Kidney epithelial cell (primary cell): ENCODE results near the gene PMCH. TPM values are rescaled to one million over a fixed set of nuclear protein-coding genes. Genes with fewer than 3 reads are reported as not detected.
"Not testable (repeated sequence)": the region's sequence is repeated elsewhere in the genome, so short reads cannot be mapped to it uniquely, and the experiment has no call there.

Experiments
- DNase-seq: peaks from one replicate; pipeline ENCODE4 v3.0.0-alpha.2; 2010; ENCODE audit warnings: low read depth
- H3K27me3 ChIP-seq: 2 replicates; pipeline ENCODE4 v1.6.0; 2011; ENCODE audit warnings: low read length; ENCODE audit not compliant: control insufficient read depth, insufficient read depth
- H3K36me3 ChIP-seq: 2 replicates; pipeline ENCODE4 v1.5.1; 2011; ENCODE audit warnings: low read length; ENCODE audit not compliant: control insufficient read depth, insufficient read depth
- H3K4me3 ChIP-seq: 2 replicates; pipeline ENCODE4 v1.5.1; 2011; ENCODE audit warnings: low read depth, mild to moderate bottlenecking, control low read depth, low read length
- total RNA-seq: library from RNA; depleted of rRNA; stranded (reverse); fragments of >200 nt; gene quantifications from 2 replicates; pipeline ENCODE4 v1.2.3, GENCODE V29; 2015
- TF ChIP-seq, protein P1 (sequence below): IDR thresholded peaks from 2 replicates; pipeline ENCODE4 v1.5.1; 2011; ENCODE audit warnings: mild to moderate bottlenecking, moderate library complexity, low read length, control low read depth, inconsistent platforms; ENCODE audit not compliant: insufficient read depth, poor library complexity, severe bottlenecking

The PMCH gene, protein sequence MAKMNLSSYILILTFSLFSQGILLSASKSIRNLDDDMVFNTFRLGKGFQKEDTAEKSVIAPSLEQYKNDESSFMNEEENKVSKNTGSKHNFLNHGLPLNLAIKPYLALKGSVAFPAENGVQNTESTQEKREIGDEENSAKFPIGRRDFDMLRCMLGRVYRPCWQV
- not detected in 2 replicates for total RNA-seq

DNA sequence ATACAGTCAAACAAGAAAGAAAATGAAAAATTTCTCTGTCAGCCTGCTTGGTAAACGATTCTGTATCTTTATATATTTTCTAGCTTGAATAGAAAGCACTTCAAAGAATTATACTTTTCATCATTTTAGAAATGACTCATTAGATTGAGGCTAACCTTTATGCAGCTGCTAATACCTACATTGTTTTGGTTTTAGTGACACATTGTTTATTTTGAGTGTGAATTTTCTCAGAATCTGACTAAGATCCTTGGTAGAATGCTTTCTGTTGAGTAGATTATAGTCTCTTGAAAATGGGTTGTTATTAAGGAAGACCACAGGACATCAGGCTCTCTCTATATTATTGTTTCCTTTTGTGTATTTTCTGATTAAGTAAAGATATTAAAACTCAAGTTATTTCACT is at the start of gene PMCH:
Gene PMCH (minus strand): TSS at position 45 of the 400 bp plus-strand sequence. CDS start 63 bp downstream, outside the sequence.
- no peak within 1 kb of the TSS for H3K4me3 ChIP-seq
- H3K36me3 ChIP-seq = no peaks in the 10 kb centered on the region
- TF ChIP-seq, protein P1, sequence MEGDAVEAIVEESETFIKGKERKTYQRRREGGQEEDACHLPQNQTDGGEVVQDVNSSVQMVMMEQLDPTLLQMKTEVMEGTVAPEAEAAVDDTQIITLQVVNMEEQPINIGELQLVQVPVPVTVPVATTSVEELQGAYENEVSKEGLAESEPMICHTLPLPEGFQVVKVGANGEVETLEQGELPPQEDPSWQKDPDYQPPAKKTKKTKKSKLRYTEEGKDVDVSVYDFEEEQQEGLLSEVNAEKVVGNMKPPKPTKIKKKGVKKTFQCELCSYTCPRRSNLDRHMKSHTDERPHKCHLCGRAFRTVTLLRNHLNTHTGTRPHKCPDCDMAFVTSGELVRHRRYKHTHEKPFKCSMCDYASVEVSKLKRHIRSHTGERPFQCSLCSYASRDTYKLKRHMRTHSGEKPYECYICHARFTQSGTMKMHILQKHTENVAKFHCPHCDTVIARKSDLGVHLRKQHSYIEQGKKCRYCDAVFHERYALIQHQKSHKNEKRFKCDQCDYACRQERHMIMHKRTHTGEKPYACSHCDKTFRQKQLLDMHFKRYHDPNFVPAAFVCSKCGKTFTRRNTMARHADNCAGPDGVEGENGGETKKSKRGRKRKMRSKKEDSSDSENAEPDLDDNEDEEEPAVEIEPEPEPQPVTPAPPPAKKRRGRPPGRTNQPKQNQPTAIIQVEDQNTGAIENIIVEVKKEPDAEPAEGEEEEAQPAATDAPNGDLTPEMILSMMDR = no peak
- no peaks in the 10 kb centered on the region for H3K27me3 ChIP-seq
- peak; percentile 37 for DNase-seq

DNA sequence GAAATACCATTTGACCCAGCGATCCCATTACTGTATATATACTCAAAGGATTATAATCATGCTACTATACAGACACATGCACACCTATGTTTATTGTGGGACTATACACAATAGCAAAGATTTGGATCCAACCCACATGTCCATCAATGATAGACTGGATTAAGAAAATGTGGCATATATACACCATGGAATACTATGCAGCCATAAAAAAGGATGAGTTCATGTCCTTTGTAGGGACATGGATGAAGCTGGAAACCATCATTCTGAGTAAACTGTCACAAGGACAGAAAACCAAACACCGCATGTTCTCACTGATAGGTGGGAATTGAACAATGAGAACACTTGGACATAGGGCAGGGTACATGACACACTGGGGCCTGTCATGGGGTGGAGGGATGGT is 43.2 kb upstream of the PMCH start:
- H3K27me3 ChIP-seq, H3K4me3 ChIP-seq, DNase-seq, H3K36me3 ChIP-seq: not testable (repeated sequence)

DNA sequence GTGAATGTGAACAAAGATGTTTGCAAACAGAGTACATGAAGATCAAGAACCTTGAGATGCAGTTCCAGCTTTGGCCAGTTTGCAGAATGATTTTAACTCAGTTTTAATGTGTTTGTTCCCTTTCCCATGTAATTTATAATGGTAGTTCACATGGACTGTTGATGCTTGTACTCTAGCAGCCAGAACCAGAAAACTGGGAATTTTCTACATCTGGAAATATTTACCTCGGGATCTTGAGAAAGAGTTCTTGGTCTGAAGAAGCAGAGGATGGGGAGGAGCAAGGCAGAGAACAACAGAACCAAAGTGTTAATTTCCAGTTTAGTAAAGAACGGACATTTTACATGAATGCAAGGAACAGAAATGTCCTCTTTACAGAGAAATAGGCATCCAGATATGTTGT is 37.0 kb upstream of the PMCH start:
- DNase-seq = no peak
- H3K4me3 ChIP-seq = no peak overlapping the region
- no peaks in the 10 kb centered on the region for H3K27me3 ChIP-seq
- H3K36me3 ChIP-seq = no peaks in the 10 kb centered on the region
- TF ChIP-seq, protein P1 = no peak

DNA sequence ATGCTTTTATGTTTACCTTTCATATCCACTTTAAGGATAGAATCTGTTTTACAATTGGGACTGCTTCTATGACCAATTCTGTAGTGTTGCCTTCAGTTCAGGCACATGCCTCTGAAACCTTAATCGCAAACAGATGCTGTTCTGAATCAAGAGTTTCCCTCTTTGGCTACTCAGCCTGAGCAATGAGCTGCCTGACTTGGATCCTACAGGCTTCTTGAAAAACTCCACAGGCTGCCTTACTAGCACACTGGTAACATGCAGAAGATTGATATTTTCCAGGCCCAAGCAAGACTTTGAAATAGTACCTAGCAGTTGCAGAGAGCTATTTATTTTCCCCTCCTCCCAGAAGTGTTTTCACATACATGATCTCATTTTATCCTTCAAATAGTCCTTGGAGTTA is 34.8 kb upstream of the PMCH start:
- no peak for DNase-seq
- TF ChIP-seq, protein P1 = no peak
- H3K36me3 ChIP-seq = no peaks in the 10 kb centered on the region
- H3K4me3 ChIP-seq = no peak overlapping the region
- H3K27me3 ChIP-seq = no peaks in the 10 kb centered on the region

DNA sequence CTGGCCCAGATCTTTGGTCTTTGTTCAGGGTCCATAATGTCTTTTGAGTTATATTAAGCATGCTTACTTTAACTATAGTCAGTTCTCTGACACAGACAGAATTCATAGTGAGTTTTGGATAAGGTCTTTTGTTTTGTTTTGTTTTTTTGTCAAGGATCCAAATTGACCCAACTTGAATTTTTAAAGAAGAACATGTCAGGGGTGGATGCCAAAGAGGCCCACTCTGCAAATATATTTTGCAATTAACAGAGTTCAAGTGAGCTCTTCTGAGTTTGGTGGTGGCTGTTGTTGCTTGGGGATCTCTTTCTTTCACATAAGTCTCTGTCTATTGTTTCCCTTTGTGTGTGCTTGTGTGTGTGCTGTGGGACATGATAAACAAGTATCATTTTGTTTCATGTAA is 34.4 kb upstream of the PMCH start:
- Histone ChIP-seq H3K36me3 (no peaks in the 10 kb centered on the region), H3K27me3 (no peaks in the 10 kb centered on the region), H3K4me3 (no peak overlapping the region)
- TF ChIP-seq, protein P1 = no peak
- DNase-seq = no peak

DNA sequence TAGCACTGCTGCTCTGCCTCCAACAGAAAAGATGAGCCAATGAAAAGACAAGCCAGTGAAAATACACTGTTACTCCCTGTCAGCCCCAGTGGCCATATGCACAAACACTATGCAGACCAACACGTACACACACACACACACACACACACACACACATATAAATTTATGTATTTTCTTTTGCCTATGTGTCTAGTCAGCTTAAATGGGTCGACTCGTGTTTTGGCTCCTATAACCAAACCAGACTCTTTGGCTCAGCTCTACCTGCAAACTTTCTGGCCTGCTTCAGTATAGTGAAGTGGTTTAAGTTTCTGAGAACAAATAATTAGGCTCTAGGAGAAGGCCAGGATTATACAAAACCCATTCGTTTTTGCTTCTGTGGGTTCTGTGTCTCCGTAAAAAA is 30.3 kb upstream of the PMCH start:
- TF ChIP-seq, protein P1 = no peak

More for the DNA sequence above, 30.3 kb upstream of the PMCH start:
- Histone ChIP-seq H3K27me3 (no peaks in the 10 kb centered on the region), H3K4me3 (no peak overlapping the region), H3K36me3 (no peaks in the 10 kb centered on the region)
- DNase-seq = no peak
